Measurements from ENCODE around the gene NFKBIB. TPM values are rescaled to one million over a fixed set of nuclear protein-coding genes. Genes with fewer than 3 reads are reported as not detected.
A peak's percentile ranks its signal among the peaks of the same experiment; 100 is the strongest.

The NFKBIB gene
- total RNA-seq, 1 donor from 2014 or later, result 19.0 TPM

DNA sequence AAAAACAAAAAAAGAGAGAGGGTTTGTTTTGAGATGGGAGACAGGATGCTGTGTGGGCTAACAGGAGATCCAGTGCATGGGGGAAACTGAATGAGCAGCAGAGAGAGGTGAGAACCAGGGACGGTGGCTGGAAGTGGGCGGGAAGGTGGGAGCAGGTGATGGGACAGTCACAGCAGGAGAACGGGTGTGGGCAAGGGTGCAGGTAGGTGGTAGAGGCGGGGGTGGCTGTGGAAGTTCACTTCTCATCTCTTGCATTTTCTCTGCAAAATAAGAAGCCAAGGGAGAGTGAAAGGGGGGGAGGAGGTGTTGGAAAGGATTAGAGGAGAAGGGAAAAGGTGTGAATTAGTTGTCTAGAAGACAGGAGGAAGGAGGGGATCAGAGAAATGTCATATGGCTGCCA is 53.9 kb downstream of the NFKBIB start:
- ATAC-seq (peak; percentile 7), DNase-seq (ENCODE audit: low spot score) (no peak)

DNA sequence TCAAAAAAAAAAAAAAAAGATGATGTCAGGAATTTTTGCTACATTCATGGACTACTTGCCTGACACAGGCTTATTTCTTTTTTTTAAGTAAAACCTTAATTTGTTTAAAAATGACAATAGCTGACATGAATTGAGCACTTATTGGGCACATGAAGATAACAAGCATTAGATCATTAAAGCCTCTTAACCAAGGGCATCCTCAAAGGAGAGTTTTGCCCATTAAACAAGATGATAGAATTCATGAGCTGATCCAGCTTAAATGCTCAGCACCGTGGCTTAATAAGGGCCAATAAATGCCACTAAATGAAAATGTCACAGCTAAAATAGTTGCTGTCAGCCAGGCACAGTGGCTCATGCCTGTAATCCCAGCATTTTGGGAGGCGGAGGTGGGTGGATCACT is 56.5 kb downstream of the NFKBIB start:
- ATAC-seq, result no peak
- no peak for DNase-seq (ENCODE audit: low spot score)

DNA sequence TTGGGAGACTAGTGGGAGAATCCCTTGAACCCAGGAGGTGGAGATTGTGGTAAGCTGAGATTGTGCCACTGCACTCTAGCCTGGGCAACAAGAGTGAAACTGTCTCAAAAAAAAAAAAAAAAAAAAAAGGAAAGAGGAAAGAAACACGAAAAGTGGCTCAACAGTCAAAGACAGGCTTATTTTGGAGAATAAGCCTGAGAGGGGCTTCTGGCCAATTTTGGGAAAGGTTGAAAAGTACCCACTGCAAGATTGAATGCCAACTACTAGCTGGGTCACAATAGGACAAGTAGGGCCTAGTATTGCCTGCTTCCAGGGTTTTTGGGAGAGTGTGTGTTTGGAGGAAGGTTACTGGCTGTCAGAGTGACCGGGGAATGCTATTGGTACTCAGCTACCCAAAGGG is 58.5 kb downstream of the NFKBIB start:
- ATAC-seq (no peak), DNase-seq (ENCODE audit: low spot score) (no peak)

Other genes starting within 250 kb of the NFKBIB start
- gene CAPN12, start 155.5 kb upstream of the NFKBIB start, total RNA-seq, result 30.9 TPM
- not detected for gene LGALS7, start 126.5 kb upstream of the NFKBIB start, total RNA-seq
- gene LGALS7B, start 110.8 kb upstream of the NFKBIB start, total RNA-seq, result not detected
- 102 TPM for gene LGALS4, start 87.0 kb upstream of the NFKBIB start, total RNA-seq
- 439 TPM for gene ECH1, start 68.2 kb upstream of the NFKBIB start, total RNA-seq
- gene HNRNPL, start 50.0 kb upstream of the NFKBIB start, total RNA-seq, result 93.1 TPM
- 5.6 TPM for gene RINL, start 21.7 kb upstream of the NFKBIB start, total RNA-seq
- 31.2 TPM for gene SIRT2, start 351 bp upstream of the NFKBIB start, total RNA-seq
- gene CCER2, start 12.2 kb downstream of the NFKBIB start, total RNA-seq, result 0.18 TPM
- 12.8 TPM for gene SARS2, start 30.8 kb downstream of the NFKBIB start, total RNA-seq
- 24.2 TPM for gene MRPS12, start 31.0 kb downstream of the NFKBIB start, total RNA-seq
- gene FBXO17, start 75.8 kb downstream of the NFKBIB start, total RNA-seq, result 64.3 TPM
- 15.9 TPM for gene FBXO27, start 132.6 kb downstream of the NFKBIB start, total RNA-seq
- gene ACP7, start 184.4 kb downstream of the NFKBIB start, total RNA-seq, result not detected
- 19.4 TPM for gene PAK4, start 225.8 kb downstream of the NFKBIB start, total RNA-seq

Measured in left lobe of liver (tissue), 2 donors.